HepG2 (cell line): ENCODE measurements around the gene DLG4.

Source experiments
- ATF3 ChIP-seq: sonication (generic); formaldehyde crosslinking; IDR thresholded peaks from 2 replicates; pipeline ENCODE4 v1.4.0; 2020; ENCODE audit warnings: missing genetic modification reagents
- FOXK2 ChIP-seq: fragments of 450-650 bp; IDR thresholded peaks from 2 replicates; pipeline ENCODE4 v1.6.1; 2016
- JUN ChIP-seq: sonication (generic); formaldehyde crosslinking; IDR thresholded peaks from 2 replicates; pipeline ENCODE4 v1.4.0; 2020; ENCODE audit warnings: mild to moderate bottlenecking, missing genetic modification reagents
- PBX2 ChIP-seq: IDR thresholded peaks from 2 replicates; pipeline ENCODE4 v1.6.1; 2016; ENCODE audit warnings: control low read depth
- POLR2A ChIP-seq, 2 experiments: IDR thresholded peaks; 2 replicates each; pipeline ENCODE4 v1.6.1; 2011; ENCODE audit warnings: low read depth in 2 of 2, low read length in 2 of 2, mild to moderate bottlenecking in 1 of 2, moderate library complexity in 1 of 2; ENCODE audit not compliant: insufficient read depth in 1 of 2
- TAF1 ChIP-seq: sonication (generic); formaldehyde crosslinking; IDR thresholded peaks from 2 replicates; pipeline ENCODE4 v1.4.0; 2020; ENCODE audit warnings: missing genetic modification reagents
- TCF12 ChIP-seq, 2 experiments: fragments of 450-650 bp in 1 of 2; sonication (generic) in 1 of 2; formaldehyde crosslinking in 1 of 2; IDR thresholded peaks; 2 replicates each; pipeline versions ENCODE4 v1.6.1 to v1.8.0; 2017 to 2022; ENCODE audit warnings: antibody characterized with exemption in 1 of 2, mild to moderate bottlenecking in 1 of 2, missing genetic modification reagents in 1 of 2, moderate library complexity in 1 of 2
- ZBTB1 ChIP-seq: sonication (generic); formaldehyde crosslinking; IDR thresholded peaks from 2 replicates; pipeline ENCODE4 v1.4.0; 2020; ENCODE audit warnings: missing genetic modification reagents, borderline replicate concordance
- TF ChIP-seq, protein P1 (sequence below): sonication (generic); formaldehyde crosslinking; IDR thresholded peaks from 2 replicates; pipeline ENCODE4 v1.5.0; 2020; ENCODE audit warnings: mild to moderate bottlenecking, missing genetic modification reagents, moderate library complexity

DNA sequence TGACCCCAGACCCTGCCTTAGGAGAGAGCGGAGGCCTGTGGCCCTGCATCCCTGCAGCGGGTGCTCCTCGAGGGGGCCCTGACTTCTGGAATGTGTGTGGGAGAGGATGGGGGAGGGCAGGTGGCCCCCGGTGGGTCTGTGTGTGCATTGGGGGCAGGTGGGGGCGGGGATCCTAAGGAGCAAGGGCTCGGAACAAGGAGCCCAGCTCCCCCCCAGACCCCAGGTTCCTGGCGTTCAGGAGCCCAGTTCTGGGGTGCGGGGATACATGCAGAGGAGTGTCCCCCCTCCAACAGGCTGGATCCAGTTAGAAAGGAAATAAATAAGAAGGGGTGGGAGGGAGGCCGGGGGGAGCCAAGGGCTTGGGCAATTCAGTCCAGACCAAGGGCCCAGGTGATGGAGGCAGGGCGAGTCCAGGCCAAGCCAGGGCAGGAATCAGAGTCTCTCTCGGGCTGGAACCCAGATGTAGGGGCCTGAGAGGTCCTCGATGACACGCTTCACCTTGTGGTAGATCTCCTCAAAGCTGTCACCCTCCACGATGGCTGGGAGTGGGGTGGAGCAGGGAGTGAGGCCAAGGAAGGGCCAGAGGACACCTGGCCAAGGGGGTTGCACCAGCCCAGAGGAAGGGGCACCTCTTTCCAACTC lies 29.2 kb downstream of the DLG4 start:
- TF ChIP-seq JUN (CRISPR knock-in tag) (no peak), PBX2 (CRISPR knock-in tag) (no peak), ZBTB1 (CRISPR knock-in tag) (no peak), TCF12 (IDR thresholded peaks at IDR 0.05) (no peak), TCF12 (CRISPR knock-in tag; IDR thresholded peaks at IDR 0.05) (no peak), ATF3 (CRISPR knock-in tag) (no peak), POLR2A (IDR thresholded peaks at IDR 0.05; ENCODE audit: insufficient read depth in 1 of 2, low read depth in 2 of 2, low read length in 2 of 2) (no peak), FOXK2 (no peak), TAF1 (CRISPR knock-in tag) (no peak)
- TF ChIP-seq, protein P1, sequence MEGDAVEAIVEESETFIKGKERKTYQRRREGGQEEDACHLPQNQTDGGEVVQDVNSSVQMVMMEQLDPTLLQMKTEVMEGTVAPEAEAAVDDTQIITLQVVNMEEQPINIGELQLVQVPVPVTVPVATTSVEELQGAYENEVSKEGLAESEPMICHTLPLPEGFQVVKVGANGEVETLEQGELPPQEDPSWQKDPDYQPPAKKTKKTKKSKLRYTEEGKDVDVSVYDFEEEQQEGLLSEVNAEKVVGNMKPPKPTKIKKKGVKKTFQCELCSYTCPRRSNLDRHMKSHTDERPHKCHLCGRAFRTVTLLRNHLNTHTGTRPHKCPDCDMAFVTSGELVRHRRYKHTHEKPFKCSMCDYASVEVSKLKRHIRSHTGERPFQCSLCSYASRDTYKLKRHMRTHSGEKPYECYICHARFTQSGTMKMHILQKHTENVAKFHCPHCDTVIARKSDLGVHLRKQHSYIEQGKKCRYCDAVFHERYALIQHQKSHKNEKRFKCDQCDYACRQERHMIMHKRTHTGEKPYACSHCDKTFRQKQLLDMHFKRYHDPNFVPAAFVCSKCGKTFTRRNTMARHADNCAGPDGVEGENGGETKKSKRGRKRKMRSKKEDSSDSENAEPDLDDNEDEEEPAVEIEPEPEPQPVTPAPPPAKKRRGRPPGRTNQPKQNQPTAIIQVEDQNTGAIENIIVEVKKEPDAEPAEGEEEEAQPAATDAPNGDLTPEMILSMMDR: no peak
